GM12872 (cell line): Measurements from ENCODE around the gene CERT1.

Source experiments
- CTCF ChIP-seq: IDR thresholded peaks from 3 replicates; pipeline ENCODE4 v1.5.1; 2011; ENCODE audit warnings: low read depth, mild to moderate bottlenecking, low read length, moderate library complexity; ENCODE audit not compliant: insufficient read depth

CERT1 gene

GRCh38 chr5:75484605-75485004 is 26.8 kb downstream of the CERT1 start:
- TF ChIP-seq CTCF: no peak

GRCh38 chr5:75482482-75482881 is 28.9 kb downstream of the CERT1 start:
- no peak for TF ChIP-seq CTCF

- TF ChIP-seq CTCF: no peak
These were observed 30.4 kb downstream of the CERT1 start for GRCh38 chr5:75481024-75481423.

GRCh38 chr5:75475364-75475763 is 36.1 kb downstream of the CERT1 start:
- no peak for TF ChIP-seq CTCF

GRCh38 chr5:75473463-75473862 is 38.0 kb downstream of the CERT1 start:
- no peak for TF ChIP-seq CTCF

GRCh38 chr5:75472973-75473372 is 38.5 kb downstream of the CERT1 start:
- TF ChIP-seq CTCF: no peak

GRCh38 chr5:75471193-75471592 is 40.2 kb downstream of the CERT1 start:
- TF ChIP-seq CTCF: no peak

GRCh38 chr5:75469017-75469416 is 42.4 kb downstream of the CERT1 start:
- TF ChIP-seq CTCF: no peak
